Midbrain (tissue), 1 donor: ENCODE results near the gene PKP4.

ENCODE experiments used
- DNase-seq: peaks from one replicate; lab custom pipeline; 2025; lab: John Stamatoyannopoulos, UW

Gene PKP4

DNA sequence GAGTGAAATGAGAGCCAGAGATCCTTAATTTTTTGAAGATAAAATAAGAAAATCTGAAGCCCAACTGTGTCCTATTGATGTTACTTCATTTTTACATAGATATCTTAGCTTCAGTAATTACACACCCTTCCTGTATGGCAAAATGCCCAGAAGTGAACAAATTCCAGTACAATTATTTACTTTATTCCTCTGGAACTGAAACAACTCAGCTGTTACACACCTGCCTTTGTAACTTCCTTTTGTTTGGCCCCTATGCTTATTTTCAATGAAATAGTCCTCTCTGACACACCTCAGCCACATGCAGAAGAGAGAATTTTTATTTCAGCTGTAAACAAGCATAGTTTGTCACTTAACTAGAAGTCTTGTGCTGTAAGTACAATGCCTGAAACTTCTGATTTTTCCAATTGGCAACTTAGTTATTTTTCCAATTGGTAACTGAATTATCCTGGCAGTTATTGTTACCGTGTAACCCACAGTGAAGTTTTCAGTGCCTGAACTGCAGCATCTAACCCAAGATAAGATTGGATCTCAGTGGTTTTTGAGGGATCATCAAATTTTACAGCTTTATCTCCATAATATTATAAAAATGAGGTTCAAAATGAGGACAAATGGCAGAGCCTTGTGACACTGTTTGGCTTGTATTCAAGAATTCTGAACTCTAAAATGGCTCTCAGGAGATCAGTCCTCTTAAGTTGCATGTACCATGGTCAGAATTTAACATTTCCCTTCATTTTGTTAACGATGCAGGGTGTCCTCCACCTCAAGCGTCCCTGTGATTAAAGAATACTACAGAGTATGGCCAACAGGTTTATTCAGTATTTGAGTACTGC lies 82.6 kb downstream of the PKP4 start:
- no peak for DNase-seq

DNA sequence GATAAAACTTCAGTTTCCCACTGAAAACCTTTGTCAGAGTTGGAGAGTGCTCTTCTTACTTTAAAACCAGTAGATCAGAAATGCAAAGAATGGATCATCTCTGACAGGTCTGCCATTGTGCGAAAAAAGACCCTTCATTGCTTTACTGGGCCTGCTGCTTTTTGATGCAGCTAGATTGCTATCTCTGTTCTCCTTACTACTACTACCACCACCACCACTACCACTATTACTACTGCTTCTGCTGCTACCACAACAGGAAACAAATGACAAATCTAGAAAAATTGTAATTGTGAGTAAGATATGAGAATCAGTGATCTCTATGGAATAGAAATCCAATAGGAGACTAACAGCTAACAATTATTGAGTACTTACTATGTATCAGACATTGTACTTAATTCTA lies 85.8 kb downstream of the PKP4 start:
- no peak for DNase-seq

DNA sequence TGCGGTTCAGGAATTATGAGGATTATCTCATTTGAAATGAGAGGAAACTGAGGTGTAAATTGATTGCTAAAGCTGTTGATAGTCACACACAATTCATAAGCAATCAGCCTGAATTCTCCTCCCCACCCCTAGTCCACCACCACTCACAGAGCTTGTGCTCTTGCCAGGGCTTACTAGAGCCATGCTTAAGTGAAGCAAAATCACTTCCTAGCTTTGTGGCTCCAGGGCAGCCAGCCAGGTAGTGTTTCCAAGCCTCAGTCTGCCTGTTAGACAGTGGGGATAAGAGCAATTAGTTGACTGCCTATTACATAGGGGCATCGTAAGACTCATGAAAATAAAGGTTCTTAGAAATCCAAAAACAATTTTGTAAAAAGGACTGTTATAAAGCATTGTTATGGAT lies 87.2 kb downstream of the PKP4 start:
- no peak for DNase-seq

DNA sequence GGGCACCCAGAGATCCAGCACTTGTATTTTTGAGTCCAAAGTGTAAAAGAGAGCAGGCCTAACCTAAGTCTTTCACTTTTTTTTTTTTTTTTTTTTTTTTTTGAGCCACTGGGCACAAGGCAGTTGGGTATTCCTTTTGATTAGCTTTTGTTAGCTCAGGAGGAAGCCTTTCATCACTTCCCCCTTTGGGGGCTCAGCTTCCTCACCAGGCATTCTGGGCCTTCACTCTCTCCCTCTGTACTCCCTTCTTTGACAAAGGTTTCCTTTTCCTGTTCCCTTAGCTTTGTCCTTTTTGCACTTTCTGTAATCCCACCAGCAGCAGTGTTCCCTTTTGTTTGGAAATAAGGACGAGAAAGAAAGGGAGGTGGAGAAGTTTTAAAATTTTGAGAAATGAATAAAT lies 88.2 kb downstream of the PKP4 start:
- no peak for DNase-seq

DNA sequence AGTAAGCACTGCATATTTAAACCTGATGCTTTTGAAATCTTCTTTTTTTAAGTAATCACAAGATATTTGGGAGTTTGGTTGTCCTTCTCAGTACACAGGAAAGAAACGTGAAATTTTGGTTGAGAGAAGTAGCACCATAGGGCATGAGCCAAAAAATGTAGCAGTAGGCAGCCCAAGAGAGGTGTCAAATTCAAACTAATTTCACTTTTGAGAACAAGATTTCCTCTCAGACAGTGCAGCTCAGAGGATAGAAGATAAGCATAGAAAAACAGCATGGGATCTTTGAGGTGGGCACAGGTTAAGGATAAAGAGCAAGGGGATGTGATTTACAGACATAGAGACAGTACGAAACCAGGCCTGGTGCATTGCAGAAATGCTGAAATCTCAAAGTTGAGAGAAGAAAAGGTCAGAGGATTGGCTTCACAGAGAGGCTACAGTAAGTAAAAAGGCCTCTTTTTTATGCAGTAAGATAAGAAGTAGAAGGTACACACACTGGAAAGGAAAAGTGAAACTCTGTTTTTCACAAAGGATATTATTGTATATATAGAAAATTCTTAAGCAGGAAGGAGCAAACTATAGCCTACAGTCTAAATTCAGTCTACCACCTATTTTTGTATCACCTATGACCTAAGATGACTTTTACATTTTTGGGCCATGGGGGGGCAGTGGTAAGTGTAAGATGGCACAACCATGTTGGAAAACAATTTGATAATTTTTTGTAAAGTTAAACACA lies 89.8 kb downstream of the PKP4 start:
- DNase-seq = no peak

DNA sequence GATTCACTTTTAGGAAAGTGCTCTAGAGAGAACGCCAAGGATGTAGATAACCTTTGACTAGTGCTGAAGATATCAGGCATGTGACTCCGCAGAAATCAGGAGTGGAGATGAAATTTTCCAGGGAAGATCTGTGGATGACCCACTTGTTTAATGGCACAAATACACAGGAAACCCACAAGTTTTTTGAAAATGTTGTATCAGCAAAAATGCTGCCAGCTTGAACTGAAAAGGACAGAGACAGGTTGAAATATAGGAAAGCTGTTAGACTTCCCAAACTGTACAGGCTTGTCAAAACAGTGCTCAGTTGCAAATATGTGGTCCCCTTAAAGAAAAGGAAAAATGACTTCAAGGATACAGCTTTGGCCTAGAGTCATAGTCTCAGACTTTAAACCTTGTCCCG lies 96.5 kb downstream of the PKP4 start:
- DNase-seq = no peak

DNA sequence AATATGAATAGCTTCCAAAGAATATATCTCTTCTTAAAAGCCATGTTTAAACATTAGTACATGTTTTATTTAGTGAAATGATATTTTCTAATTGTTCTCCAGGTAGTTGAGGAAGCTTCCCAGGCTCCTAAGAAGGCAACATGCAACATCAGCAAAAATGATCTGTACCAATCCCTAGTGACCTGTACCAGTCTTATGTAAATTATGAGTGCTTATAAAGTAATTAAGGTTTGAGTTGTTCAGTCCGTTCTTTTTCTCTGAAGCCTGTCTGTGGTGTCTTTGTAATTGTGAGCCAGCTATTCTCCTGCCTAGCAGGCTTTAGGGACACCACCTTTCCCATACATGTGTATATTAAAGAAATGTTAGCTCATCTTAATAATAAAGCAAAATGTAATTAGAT lies 98.2 kb downstream of the PKP4 start:
- DNase-seq = no peak

DNA sequence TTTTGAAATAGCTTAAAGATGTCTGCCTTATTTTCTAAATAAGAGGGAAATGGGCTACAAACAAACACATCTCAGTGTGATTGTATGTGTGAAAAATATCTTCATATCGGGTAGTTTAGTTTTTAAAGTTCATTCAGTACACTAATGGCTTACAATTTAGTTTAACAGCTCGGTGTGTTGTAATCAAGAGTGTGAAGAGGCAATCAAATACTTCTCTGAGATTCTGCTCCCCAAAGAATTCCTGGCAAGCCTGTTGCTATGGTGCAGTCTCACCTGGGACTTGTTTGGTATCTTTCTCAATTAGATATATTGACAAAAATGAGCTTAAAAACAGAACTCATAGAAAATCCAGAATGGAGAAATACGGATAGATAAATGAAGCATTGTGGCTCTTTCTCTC lies 99.4 kb downstream of the PKP4 start:
- no peak for DNase-seq

DNA sequence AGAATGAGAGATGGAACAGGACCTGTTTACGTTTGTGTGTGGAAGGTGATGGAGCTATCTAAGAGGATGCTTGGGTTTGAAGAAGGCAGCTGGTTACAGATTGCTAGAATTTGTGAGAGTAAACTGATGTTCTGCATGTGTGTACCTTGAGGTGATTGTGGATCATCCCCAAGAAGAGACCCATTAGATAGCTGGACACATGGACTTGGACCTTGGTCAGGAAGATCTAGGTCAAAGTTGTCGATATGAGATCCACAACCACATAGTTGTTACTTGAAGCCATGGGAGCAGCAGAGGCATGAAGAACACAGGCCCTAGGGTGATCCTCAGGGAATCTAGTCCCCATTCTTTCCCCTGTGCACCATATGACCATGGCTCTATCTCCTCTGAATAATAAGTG lies 101.0 kb downstream of the PKP4 start:
- no peak for DNase-seq

DNA sequence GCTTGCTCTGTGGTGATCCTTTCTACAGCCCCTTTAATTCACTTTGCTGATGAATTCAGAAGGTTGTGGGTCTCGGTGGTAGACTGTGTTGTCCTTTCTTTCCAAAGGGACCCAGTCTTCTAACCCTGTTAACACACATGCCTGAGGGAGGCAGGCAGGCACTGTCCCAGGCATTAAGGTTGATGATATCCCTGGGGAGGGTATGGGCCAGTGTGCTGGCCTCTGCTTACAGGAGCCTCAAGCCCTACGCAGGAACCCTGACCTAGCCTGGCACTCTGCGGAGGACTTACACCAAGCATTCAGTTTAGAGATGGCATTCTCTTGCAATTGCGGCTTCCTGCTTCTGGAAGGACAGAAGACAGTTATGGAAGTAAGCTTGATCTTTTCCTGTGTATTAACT lies 102.5 kb downstream of the PKP4 start:
- no peak for DNase-seq

DNA sequence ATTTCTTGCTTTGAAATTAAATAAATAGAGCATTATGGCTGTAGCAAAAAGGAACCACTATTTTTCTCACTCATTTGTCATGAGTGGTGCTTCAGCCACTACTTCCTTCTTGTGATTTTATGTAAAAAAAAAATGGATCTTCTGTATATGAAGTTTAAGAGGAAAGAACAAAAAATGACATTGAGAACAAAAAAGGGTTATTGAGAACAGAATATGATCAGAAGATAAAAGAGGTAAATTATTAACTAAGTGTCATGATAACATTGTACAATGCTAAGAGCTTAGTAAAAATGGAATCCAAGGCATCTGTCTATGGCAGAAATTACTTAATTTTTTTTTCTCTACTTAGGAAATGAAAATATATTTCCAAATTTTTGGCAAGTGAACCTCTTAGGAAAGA lies 103.5 kb downstream of the PKP4 start:
- DNase-seq = no peak

DNA sequence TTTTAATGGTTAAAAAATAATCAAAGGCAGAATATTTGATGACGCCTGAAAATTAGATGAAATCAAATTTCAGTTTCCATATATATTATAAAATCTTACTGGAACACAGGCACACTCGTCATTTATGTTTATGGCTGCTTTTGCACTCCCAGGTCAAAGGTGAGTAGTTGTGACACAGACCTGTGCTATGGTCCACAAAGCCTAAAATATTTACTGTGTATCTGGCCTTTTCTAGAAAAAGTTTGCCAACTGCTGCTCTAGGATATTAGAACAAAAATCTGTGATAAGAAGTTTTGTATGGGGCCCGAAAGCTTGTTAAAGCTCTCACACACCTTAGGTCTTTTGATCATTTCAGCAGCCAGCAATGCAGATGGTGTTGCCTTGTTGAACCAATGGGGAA lies 104.3 kb downstream of the PKP4 start:
- DNase-seq = no peak

DNA sequence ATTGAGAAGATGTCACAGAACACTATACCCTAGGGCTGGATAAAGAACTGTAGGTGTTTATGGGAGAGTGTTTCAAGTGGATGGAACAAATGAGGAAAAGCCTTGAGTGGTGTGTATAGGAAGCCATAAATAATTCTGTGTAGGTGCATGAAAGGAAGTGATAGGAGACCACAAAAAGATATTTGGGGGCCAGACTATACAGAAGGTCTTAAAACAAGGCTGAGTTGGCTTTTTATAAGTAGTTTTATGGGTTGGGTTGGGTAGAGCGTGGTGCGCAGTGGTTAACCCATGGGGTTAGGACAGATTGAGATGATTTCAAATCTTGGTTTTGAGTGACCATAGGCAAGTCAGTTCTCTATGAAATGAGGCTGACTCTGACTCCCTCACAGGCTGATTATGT lies 110.5 kb downstream of the PKP4 start:
- DNase-seq = no peak

DNA sequence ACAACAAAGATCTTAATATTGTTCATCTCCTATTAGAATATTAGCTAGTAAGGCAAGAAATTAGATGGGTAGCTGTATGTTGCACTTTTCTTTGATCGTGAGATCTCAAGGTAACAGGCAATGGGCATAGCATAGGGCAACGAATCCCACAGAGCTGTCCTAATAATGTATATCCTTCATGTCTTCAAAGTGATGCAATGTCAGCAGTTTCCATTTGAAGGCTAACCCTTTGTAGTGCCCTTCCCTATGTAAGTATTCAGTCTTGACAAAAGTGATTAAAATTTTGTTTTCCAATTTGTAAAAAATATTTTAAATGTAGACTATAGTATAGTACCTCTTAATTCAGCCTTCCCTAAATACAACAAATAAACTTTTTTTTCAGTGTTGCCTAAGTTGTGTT lies 112.5 kb downstream of the PKP4 start:
- no peak for DNase-seq

DNA sequence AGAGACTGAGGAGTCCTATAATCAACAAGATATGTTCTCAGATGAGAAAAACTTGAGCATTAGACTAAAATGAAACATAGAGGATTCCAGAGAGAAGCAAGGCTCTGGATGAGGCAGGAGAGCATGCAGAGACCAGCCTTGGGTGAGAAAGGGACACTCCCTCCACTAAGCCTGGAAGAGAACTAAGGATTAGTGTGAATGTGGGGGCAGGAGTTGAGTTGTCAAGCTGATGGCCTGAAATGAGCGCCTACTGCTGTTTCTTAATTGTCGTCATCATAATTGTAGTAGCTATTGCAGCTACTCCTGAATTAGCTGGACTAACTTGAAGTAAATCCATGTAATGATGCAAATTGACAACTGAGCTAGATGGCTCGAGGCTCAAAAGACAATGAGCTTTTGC lies 114.1 kb downstream of the PKP4 start:
- no peak for DNase-seq

DNA sequence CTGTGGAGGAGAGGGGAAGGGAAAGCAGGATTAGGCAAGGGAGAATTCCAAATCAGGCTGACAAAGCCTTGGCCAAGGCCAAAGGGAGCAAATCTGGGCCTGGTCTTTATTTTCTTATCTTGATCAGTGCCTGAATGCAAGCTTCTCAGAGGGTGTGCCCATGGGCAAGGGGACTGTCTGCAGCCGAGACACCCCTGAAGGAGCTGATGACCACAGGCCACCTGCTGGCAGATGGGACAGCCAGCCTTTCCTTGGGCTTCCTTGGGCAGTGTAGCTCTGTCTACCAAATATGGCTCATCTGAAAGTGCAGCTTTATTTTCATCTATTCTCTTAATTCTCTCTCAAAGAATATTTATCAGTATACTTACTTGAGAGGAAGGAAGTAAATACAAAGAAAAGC lies 117.0 kb downstream of the PKP4 start:
- DNase-seq = no peak

DNA sequence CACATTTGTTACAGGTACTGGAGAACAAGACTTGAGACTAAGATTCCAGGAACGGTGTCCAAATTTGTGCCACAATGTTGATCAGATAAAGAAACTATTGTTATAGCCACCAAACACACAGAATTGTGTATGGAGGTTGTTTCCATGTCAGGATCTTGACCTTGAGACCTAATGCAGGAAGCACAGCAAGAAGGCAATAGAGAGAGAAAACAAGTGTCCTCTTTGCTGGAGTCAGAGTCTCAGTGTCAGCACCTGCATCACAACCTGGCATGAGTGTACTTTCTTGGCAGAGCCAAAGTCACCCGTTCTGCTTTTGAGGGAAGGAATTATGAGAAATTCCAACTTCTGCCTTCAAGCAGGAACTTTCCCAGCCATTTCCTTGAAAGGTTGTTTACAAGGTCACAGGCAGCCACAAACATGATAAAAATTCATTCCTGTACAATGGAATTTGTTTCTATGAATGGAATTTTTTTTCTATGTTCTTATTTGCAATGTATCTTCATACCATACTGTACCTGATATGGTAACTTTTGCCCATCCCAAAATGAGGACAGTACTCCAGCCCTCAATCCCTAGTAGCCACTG lies 118.4 kb downstream of the PKP4 start:
- no peak for DNase-seq

DNA sequence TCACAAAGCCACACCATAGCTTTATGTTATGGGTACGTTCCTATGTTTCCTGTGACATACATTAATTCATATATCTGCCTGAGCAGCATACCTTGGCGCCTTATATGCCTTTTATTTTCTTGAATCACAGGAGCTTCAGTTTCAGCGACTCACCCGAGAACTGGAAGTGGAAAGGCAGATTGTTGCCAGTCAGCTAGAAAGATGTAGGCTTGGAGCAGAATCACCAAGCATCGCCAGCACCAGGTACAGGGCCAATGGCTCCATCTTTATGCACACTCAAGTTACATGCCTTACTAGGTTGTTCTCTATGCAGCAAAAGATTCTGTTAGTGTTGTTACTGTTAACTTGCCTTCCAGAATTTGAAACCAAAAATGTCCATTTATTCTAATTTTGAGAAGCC lies 120.4 kb downstream of the PKP4 start:
- no peak for DNase-seq

DNA sequence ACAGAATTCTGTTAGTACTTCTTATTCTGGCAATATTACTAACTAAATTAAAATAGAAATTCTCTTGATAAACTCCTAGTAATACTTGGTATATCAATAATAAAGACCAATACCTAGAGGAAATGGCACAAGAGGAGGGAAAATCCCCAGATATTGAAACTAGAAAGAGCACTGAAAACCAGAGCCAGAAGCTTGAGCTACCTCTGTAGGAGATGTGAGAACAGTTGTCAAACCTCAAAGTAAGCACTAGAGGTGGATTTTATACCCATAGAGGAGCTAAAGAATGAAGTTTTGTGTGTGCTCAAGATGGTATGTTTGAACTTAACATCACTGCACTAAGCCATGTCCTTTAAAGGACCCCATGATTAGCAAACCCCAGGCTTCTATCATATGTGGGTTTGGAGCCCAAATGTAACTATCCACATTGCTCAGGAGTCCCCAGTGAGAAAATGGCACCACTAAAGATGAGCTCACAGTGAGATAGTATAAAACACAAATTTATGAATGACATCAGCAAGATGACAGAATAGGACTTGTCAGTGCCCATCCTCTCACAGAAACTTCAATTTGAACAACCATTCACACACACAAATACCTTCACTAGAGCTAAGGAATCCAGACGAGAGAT lies 122.1 kb downstream of the PKP4 start:
- no peak for DNase-seq

DNA sequence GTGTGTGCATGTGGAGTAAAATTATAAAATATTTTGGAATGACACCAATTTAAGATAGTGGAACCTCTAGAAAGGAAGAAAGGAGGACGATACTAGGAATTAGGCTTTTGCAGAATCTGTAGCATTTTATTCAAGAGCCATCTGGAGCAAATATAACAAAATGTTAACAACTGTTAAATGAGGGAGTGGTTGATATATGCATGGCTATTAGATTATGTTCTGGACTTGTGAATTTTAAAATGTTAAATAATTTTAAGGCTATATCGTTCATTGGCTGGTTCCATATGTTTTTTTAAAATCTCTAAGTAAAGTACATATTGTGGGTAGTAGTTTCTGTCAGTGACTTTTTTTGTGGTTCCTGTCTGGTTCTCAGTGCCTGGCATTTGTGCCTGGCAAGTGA lies 123.2 kb downstream of the PKP4 start:
- no peak for DNase-seq

DNA sequence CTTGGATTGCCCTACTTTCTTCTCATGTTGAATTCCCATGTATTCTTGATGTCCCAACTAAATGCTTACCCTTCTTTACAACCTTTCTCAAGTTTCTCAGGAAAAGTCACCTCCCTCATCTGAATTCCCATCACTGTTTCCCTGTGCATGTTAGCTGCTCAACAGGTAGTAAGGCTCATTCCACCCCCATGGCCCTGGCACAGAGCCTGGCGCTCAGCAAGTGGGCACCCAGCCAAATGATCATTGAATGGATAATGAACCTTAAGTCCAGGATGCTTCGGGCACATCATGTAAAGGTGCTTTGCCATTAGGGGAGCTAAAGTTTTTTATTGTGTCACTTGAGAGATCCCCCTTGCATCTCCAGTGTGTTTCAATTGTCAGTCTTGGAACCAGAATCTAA lies 124.0 kb downstream of the PKP4 start:
- DNase-seq = no peak

DNA sequence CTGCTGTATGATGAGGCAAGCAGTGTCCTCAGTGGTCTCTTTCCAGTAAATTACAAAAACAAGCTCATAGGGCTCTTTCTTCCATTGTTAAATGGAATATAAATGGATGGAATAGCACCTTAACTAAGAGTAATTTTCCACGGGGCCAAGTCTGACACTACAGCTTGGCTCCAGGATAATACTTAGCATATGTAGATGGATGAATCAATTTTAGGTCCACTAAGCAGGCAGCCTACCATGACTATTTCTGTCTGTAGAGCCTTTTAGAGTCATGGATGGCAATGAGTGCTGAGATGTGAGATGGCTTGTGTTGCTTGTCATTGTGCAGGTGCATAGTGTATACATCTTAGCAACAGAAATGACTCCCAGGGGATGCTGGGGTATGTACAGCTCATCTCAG lies 125.9 kb downstream of the PKP4 start:
- no peak for DNase-seq

DNA sequence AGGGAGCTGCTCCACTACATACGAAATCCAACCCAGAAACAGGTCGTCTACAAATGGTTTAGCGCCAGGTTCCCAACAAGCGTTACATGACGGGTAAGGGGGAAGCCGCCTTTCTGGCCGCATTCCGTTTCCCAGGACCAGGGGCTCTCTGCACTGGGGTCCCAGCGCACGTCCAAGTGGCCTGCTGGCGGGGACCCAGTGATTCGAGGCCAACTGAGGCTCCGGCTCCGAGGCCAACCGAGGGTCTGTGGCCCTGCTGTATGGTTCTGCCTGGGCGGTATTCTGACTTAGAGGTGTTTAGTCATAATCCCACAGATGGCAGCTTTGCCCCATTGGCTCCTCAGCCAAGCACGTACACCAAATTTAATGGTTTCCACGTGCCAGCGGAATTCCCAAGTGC lies 127.2 kb downstream of the PKP4 start:
- DNase-seq = no peak
